ENCODE results near the gene TACC3. TPM values are rescaled to one million over a fixed set of nuclear protein-coding genes. Genes with fewer than 3 reads are reported as not detected.
A peak's percentile ranks its signal among the peaks of the same experiment; 100 is the strongest.

The TACC3 gene
- polyA plus RNA-seq, 1 donor from 2014 or later, result 20.0 TPM

- H3K4me3 Mint-ChIP-seq, result peak overlapping the region in 1 of 4 donors; percentile 27
- H3K27me3 Mint-ChIP-seq, result peaks cover 10% of the 10 kb centered on the region
- no peaks in the 10 kb centered on the region for H3K9me3 Mint-ChIP-seq
- H3K36me3 Mint-ChIP-seq, result no peaks in the 10 kb centered on the region
- peaks cover 0 to 2% (median 0%) of the 10 kb centered on the region in 3 donors for H3K4me1 Mint-ChIP-seq
- H3K27ac Mint-ChIP-seq, result peak overlapping the region in 1 of 3 donors; percentile 76
Observed at GRCh38 chr4:1775731-1776500, 54.6 kb downstream of the TACC3 start.

GRCh38 chr4:1776521-1777161, 55.3 kb downstream of the TACC3 start:
- Mint-ChIP-seq H3K36me3 (no peaks in the 10 kb centered on the region), H3K4me3 (no peak overlapping the region), H3K27ac (no peak overlapping the region), H3K27me3 (peaks cover 10% of the 10 kb centered on the region), H3K4me1 (peaks cover 0 to 2% (median 0%) of the 10 kb centered on the region in 3 donors), H3K9me3 (no peaks in the 10 kb centered on the region)

GRCh38 chr4:1777822-1778641, 56.7 kb downstream of the TACC3 start:
- H3K27me3 Mint-ChIP-seq, result peaks cover 6% of the 10 kb centered on the region
- H3K4me1 Mint-ChIP-seq, result peaks cover 0 to 2% (median 0%) of the 10 kb centered on the region in 3 donors
- H3K27ac Mint-ChIP-seq, result no peak overlapping the region
- H3K36me3 Mint-ChIP-seq, result no peaks in the 10 kb centered on the region
- H3K9me3 Mint-ChIP-seq, result no peaks in the 10 kb centered on the region
- no peak overlapping the region for H3K4me3 Mint-ChIP-seq

GRCh38 chr4:1778642-1779392, 57.5 kb downstream of the TACC3 start:
- H3K9me3 Mint-ChIP-seq, result no peaks in the 10 kb centered on the region
- H3K27ac Mint-ChIP-seq, result no peak overlapping the region
- H3K27me3 Mint-ChIP-seq, result peaks cover 3% of the 10 kb centered on the region
- peaks cover 0 to 2% (median 0%) of the 10 kb centered on the region in 3 donors for H3K4me1 Mint-ChIP-seq
- no peak overlapping the region for H3K4me3 Mint-ChIP-seq
- H3K36me3 Mint-ChIP-seq, result no peaks in the 10 kb centered on the region

- Mint-ChIP-seq H3K27me3 (no peaks in the 10 kb centered on the region), H3K9me3 (no peaks in the 10 kb centered on the region), H3K4me1 (peaks cover 0 to 2% (median 0%) of the 10 kb centered on the region in 3 donors), H3K27ac (no peak overlapping the region), H3K4me3 (no peak overlapping the region), H3K36me3 (no peaks in the 10 kb centered on the region)
Observed at GRCh38 chr4:1779588-1780382, 58.5 kb downstream of the TACC3 start.

GRCh38 chr4:1780435-1780834, 59.1 kb downstream of the TACC3 start:
- H3K27ac Mint-ChIP-seq, result no peak overlapping the region
- H3K36me3 Mint-ChIP-seq, result no peaks in the 10 kb centered on the region
- H3K4me3 Mint-ChIP-seq, result no peak overlapping the region
- no peaks in the 10 kb centered on the region for H3K27me3 Mint-ChIP-seq
- peaks cover 0 to 2% (median 0%) of the 10 kb centered on the region in 3 donors for H3K4me1 Mint-ChIP-seq
- no peaks in the 10 kb centered on the region for H3K9me3 Mint-ChIP-seq

GRCh38 chr4:1783015-1783414, 61.7 kb downstream of the TACC3 start:
- Mint-ChIP-seq H3K36me3 (no peaks in the 10 kb centered on the region), H3K9me3 (no peaks in the 10 kb centered on the region), H3K4me3 (no peak overlapping the region), H3K27me3 (no peaks in the 10 kb centered on the region), H3K27ac (no peak overlapping the region), H3K4me1 (no peaks in the 10 kb centered on the region)

- Mint-ChIP-seq H3K9me3 (no peaks in the 10 kb centered on the region), H3K36me3 (no peaks in the 10 kb centered on the region), H3K27ac (no peak overlapping the region), H3K4me1 (no peaks in the 10 kb centered on the region), H3K27me3 (no peaks in the 10 kb centered on the region), H3K4me3 (no peak overlapping the region)
Observed at GRCh38 chr4:1783970-1784369, 62.6 kb downstream of the TACC3 start.

GRCh38 chr4:1784395-1784788, 63.1 kb downstream of the TACC3 start:
- no peaks in the 10 kb centered on the region for H3K27me3 Mint-ChIP-seq

GRCh38 chr4:1784789-1785591, 63.7 kb downstream of the TACC3 start:
- Mint-ChIP-seq H3K9me3 (no peaks in the 10 kb centered on the region), H3K4me3 (no peak overlapping the region), H3K27me3 (no peaks in the 10 kb centered on the region), H3K4me1 (no peaks in the 10 kb centered on the region), H3K27ac (no peak overlapping the region), H3K36me3 (no peaks in the 10 kb centered on the region)

More at GRCh38 chr4:1784395-1784788, 63.1 kb downstream of the TACC3 start:
- Mint-ChIP-seq H3K36me3 (no peaks in the 10 kb centered on the region), H3K27ac (no peak overlapping the region), H3K9me3 (no peaks in the 10 kb centered on the region), H3K4me1 (no peaks in the 10 kb centered on the region), H3K4me3 (no peak overlapping the region)

- Mint-ChIP-seq H3K4me3 (no peak overlapping the region), H3K4me1 (peaks cover 0 to 1% (median 0%) of the 10 kb centered on the region in 3 donors), H3K27ac (no peak overlapping the region), H3K27me3 (no peaks in the 10 kb centered on the region), H3K9me3 (no peaks in the 10 kb centered on the region), H3K36me3 (no peaks in the 10 kb centered on the region)
Observed at GRCh38 chr4:1785592-1785991, 64.3 kb downstream of the TACC3 start.

- Mint-ChIP-seq H3K9me3 (no peaks in the 10 kb centered on the region), H3K27ac (no peak overlapping the region), H3K4me1 (peaks cover 0 to 6% (median 0%) of the 10 kb centered on the region in 3 donors), H3K27me3 (no peaks in the 10 kb centered on the region), H3K36me3 (no peaks in the 10 kb centered on the region), H3K4me3 (peak overlapping the region in 1 of 4 donors; percentile 23)
Observed at GRCh38 chr4:1786544-1787362, 65.4 kb downstream of the TACC3 start.
